HEK293 (cell line): ENCODE results near the gene SOWAHA.

Experiments used
- CTCF ChIA-PET: fragments of 350-600 bp; formaldehyde crosslinking; extraction: SDS; loops from one replicate; lab custom pipeline; 2021; ENCODE audit warnings: antibody characterized with exemption; lab: Yijun Ruan, JAX
- POLR2A ChIA-PET: fragments of 300-600 bp; formaldehyde crosslinking; extraction: SDS; loops from one replicate; lab custom pipeline; 2020; ENCODE audit warnings: antibody characterized with exemption, inconsistent platforms; lab: Yijun Ruan, JAX
- H3K27ac ChIP-seq: fragments of 200-500 bp; sonication (Bioruptor generic); 2 replicates; pipeline ENCODE4 v1.5.1; 2014; ENCODE audit warnings: low read depth, low read length, control low read depth, inconsistent platforms; ENCODE audit errors: extremely low read depth
- H3K36me3 ChIP-seq, 2 experiments: fragments of 200-500 bp in 1 of 2; sonication (Bioruptor generic) in 1 of 2; 1 replicate in 1 of 2; 2 replicates in 1 of 2; pipeline ENCODE4 v1.5.1; 2014 to 2017; ENCODE audit warnings: inconsistent platforms in 2 of 2, low read length in 2 of 2; ENCODE audit not compliant: control insufficient read depth in 2 of 2, insufficient read depth in 1 of 2
- H3K4me1 ChIP-seq: fragments of 200-500 bp; sonication (Bioruptor generic); 2 replicates; pipeline ENCODE4 v1.5.1; 2014; ENCODE audit warnings: mild to moderate bottlenecking, low read length, inconsistent platforms; ENCODE audit not compliant: control insufficient read depth, insufficient read depth
- H3K4me3 ChIP-seq: 2 replicates; pipeline ENCODE4 v1.5.1; 2011; ENCODE audit warnings: low read depth, mild to moderate bottlenecking, control low read depth, low read length, moderate library complexity
- H3K9me3 ChIP-seq: fragments of 200-500 bp; sonication (Bioruptor generic); 2 replicates; pipeline ENCODE4 v1.5.1; 2014; ENCODE audit warnings: low read depth, low read length, inconsistent platforms; ENCODE audit not compliant: control insufficient read depth, insufficient read depth
- EGR2 ChIP-seq: fragments of 450-650 bp; formaldehyde crosslinking; IDR thresholded peaks from 2 replicates; pipeline ENCODE4 v1.5.1; 2016; ENCODE audit warnings: low read depth, missing biosample characterization, missing genetic modification characterization
- HOXA7 ChIP-seq: sonication (generic); formaldehyde crosslinking; IDR thresholded peaks from 2 replicates; pipeline ENCODE4 v1.8.1; 2022; ENCODE audit warnings: missing genetic modification reagents, borderline replicate concordance
- KLF8 ChIP-seq: fragments of 450-650 bp; formaldehyde crosslinking; IDR thresholded peaks from 2 replicates; pipeline ENCODE4 v1.5.1; 2016; ENCODE audit warnings: missing biosample characterization, missing genetic modification characterization
- SP7 ChIP-seq: fragments of 450-650 bp; formaldehyde crosslinking; IDR thresholded peaks from 2 replicates; pipeline ENCODE4 v1.5.1; 2016; ENCODE audit warnings: missing biosample characterization, missing genetic modification characterization
- ZFHX2 ChIP-seq: fragments of 450-650 bp; formaldehyde crosslinking; conservative IDR thresholded peaks from 2 replicates; pipeline ENCODE4 v1.5.1; 2016; ENCODE audit warnings: missing biosample characterization, missing genetic modification characterization
- ZNF23 ChIP-seq: fragments of 450-650 bp; formaldehyde crosslinking; IDR thresholded peaks from 2 replicates; pipeline ENCODE4 v1.5.1; 2016; ENCODE audit warnings: missing biosample characterization, missing genetic modification characterization, borderline replicate concordance
- ZNF311 ChIP-seq: fragments of 450-650 bp; formaldehyde crosslinking; IDR thresholded peaks from 2 replicates; pipeline ENCODE4 v1.5.1; 2017; ENCODE audit warnings: missing biosample characterization, missing genetic modification characterization, borderline replicate concordance
- ZNF335 ChIP-seq: fragments of 450-650 bp; formaldehyde crosslinking; conservative IDR thresholded peaks from 2 replicates; pipeline ENCODE4 v1.5.1; 2016; ENCODE audit warnings: missing biosample characterization, missing genetic modification characterization
- ZNF423 ChIP-seq: fragments of 450-650 bp; formaldehyde crosslinking; IDR thresholded peaks from 2 replicates; pipeline ENCODE4 v1.5.1; 2016; ENCODE audit warnings: missing biosample characterization, missing genetic modification characterization
- ZNF514 ChIP-seq: fragments of 450-650 bp; formaldehyde crosslinking; IDR thresholded peaks from 2 replicates; pipeline ENCODE4 v1.5.1; 2016; ENCODE audit warnings: missing biosample characterization, missing genetic modification characterization
- ZNF548 ChIP-seq: fragments of 450-650 bp; formaldehyde crosslinking; IDR thresholded peaks from 2 replicates; pipeline ENCODE4 v1.5.1; 2016; ENCODE audit warnings: missing biosample characterization, missing genetic modification characterization
- ZNF660 ChIP-seq: fragments of 450-650 bp; IDR thresholded peaks from 2 replicates; pipeline ENCODE4 v1.5.1; 2018; ENCODE audit warnings: missing biosample characterization, mild to moderate bottlenecking, missing genetic modification characterization
- TF ChIP-seq, protein P1 (sequence below): fragments of 450-650 bp; formaldehyde crosslinking; IDR thresholded peaks from 2 replicates; pipeline ENCODE4 v1.5.1; 2016; ENCODE audit warnings: missing biosample characterization, missing genetic modification characterization
- TF ChIP-seq, protein P2 (sequence below): fragments of 450-650 bp; formaldehyde crosslinking; IDR thresholded peaks from 2 replicates; pipeline ENCODE4 v1.5.1; 2016; ENCODE audit warnings: missing biosample characterization, missing genetic modification characterization

Gene SOWAHA

DNA sequence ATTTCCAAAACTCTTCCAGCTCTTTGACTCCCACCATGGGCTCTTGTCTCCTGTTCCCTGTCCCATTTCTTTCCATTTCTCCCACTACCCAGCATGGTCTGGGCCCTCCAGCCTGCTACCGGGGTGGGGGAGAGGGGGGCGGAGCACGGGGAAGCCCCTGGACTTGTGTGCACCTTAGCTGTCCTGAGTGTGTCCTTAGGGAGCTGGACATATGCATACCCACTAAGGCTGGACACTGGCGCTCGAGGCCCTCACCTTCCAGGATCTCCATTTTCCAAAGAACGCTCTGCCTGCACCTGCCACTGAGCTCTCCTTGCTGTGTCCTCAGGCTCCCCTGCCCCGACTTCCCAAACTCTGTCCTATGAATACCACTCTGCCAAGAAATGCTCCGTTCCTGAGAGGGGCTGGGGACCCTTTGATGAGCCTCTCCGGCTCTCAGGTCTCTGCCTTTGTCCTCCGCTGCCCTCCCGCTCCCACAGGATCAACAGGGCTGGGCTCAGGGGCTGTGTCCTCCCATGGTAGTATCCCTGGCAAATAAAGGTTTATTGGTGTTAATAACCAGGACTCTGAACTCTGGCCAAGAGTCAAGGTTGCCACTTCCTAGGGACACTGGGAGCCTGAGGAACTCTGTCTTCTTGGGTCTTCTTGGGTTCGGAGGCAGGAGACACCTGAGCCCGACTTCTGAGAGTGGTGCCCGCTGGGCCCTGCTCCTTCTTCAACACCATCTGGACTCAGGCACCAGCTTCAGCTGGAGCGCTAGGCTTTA, 18.2 kb downstream of the SOWAHA start:
- peak; percentile 35; the same call in 1 of the 2 replicates for TF ChIP-seq ZNF335 (tag by site-specific recombination)
- no peak for TF ChIP-seq KLF8
- no peak for TF ChIP-seq ZNF423 (tag by site-specific recombination)
- TF ChIP-seq ZNF514 (tag by site-specific recombination): 0 out of 2 replicates have a peak, but pooled peaks have one; percentile 15
- Histone ChIP-seq H3K9me3 (no peaks in the 10 kb centered on the region), H3K27ac (no peak overlapping the region), H3K4me1 (no peaks in the 10 kb centered on the region), H3K36me3 (peaks cover 0 to 13% of the 10 kb centered on the region in 2 experiments; a peak in 1 of 3 replicates), H3K4me3 (peak overlapping the region; percentile 74; the same call in 1 of the 2 replicates)
- CTCF ChIA-PET: interaction anchor here (0.9 to 4.8 kb wide), 5 partner anchors 10 to 303 kb away, joined by 3 to 20 read pairs (median 3); no protein-coding TSS in a partner anchor
- POLR2A ChIA-PET: interaction anchor here (0.9 to 1.0 kb wide), 2 partner anchors 16 to 36 kb away, joined by 4 to 8 read pairs; partner anchors contain the start of genes GDF9 and UQCRQ

DNA sequence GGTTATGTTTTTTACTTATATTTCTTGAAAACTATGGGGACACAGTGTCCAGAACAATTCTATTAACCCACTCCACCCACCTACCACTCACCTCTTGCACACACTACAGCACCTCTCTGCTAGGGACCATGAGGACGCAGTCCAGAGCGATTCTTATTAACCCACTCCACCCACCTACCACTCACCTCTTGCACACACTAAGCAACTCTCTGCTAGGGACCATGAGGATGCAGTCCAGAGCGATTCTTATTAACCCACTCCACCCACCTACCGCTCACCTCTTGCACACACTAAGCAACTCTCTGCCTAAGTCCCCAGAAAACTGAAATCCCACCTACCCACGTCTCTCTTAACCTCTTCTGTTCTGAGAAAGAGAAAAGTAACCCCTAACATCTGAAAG, 19.5 kb downstream of the SOWAHA start:
- TF ChIP-seq EGR2 (tag by site-specific recombination): peak; percentile 97
- TF ChIP-seq ZNF311 (tag by site-specific recombination): no peak
- TF ChIP-seq ZFHX2: peak; percentile 94
- Histone ChIP-seq H3K36me3 (peaks cover 0 to 11% of the 10 kb centered on the region in 2 experiments; a peak in 1 of 3 replicates), H3K4me1 (no peaks in the 10 kb centered on the region), H3K27ac (no peak overlapping the region), H3K4me3 (no peak overlapping the region), H3K9me3 (no peaks in the 10 kb centered on the region)
- CTCF ChIA-PET: interaction anchor here (0.9 kb wide), 1 partner anchor 12 kb away, joined by 4 read pairs; no protein-coding TSS in a partner anchor
- POLR2A ChIA-PET: no interaction called here

DNA sequence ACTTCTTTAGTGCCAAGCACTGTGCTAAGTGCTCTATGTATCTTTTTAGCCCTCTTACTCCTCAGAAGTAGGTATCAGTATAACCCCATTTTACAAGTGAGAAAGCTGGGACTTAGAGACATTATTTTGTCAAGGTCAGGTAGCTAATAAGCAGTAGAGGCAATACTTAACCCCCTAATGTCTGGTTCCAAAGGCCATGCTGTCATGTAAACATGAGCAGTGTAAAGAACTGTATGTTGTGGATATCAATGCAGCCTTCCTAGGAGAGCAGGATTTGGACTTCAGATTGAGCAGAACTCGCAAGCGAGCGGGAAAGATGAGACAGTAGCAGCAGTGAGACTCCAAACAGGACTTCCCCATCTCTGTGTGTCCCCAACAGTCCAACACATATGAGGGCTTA, 21.0 kb downstream of the SOWAHA start:
- H3K27ac ChIP-seq: no peak overlapping the region
- no peaks in the 10 kb centered on the region for H3K4me1 ChIP-seq
- H3K4me3 ChIP-seq: no peak overlapping the region
- ChIA-PET POLR2A (no interaction called here), CTCF (no interaction called here)
- H3K9me3 ChIP-seq: no peaks in the 10 kb centered on the region
- H3K36me3 ChIP-seq: peaks cover 0 to 1% of the 10 kb centered on the region in 2 experiments; a peak in 1 of 3 replicates
- TF ChIP-seq, protein P1, sequence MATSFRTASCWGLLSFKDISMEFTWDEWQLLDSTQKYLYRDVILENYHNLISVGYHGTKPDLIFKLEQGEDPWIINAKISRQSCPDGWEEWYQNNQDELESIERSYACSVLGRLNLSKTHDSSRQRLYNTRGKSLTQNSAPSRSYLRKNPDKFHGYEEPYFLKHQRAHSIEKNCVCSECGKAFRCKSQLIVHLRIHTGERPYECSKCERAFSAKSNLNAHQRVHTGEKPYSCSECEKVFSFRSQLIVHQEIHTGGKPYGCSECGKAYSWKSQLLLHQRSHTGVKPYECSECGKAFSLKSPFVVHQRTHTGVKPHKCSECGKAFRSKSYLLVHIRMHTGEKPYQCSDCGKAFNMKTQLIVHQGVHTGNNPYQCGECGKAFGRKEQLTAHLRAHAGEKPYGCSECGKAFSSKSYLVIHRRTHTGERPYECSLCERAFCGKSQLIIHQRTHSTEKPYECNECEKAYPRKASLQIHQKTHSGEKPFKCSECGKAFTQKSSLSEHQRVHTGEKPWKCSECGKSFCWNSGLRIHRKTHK (tag by site-specific recombination): no peak
- TF ChIP-seq, protein P2, sequence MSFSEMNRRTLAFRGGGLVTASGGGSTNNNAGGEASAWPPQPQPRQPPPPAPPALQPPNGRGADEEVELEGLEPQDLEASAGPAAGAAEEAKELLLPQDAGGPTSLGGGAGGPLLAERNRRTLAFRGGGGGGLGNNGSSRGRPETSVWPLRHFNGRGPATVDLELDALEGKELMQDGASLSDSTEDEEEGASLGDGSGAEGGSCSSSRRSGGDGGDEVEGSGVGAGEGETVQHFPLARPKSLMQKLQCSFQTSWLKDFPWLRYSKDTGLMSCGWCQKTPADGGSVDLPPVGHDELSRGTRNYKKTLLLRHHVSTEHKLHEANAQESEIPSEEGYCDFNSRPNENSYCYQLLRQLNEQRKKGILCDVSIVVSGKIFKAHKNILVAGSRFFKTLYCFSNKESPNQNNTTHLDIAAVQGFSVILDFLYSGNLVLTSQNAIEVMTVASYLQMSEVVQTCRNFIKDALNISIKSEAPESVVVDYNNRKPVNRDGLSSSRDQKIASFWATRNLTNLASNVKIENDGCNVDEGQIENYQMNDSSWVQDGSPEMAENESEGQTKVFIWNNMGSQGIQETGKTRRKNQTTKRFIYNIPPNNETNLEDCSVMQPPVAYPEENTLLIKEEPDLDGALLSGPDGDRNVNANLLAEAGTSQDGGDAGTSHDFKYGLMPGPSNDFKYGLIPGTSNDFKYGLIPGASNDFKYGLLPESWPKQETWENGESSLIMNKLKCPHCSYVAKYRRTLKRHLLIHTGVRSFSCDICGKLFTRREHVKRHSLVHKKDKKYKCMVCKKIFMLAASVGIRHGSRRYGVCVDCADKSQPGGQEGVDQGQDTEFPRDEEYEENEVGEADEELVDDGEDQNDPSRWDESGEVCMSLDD: no peak
- no peak for TF ChIP-seq ZNF23
- TF ChIP-seq HOXA7 (CRISPR knock-in tag): no peak
- no peak for TF ChIP-seq SP7 (tag by site-specific recombination)
- TF ChIP-seq ZNF548 (tag by site-specific recombination): no peak
- TF ChIP-seq ZNF660 (tag by site-specific recombination): no peak
